ENCODE data around the gene SLC7A6.
A peak's percentile ranks its signal among the peaks of the same experiment; 100 is the strongest.
"Not testable (repeated sequence)": the region's sequence is repeated elsewhere in the genome, so short reads cannot be mapped to it uniquely, and the experiment has no call there.

The SLC7A6 gene

DNA sequence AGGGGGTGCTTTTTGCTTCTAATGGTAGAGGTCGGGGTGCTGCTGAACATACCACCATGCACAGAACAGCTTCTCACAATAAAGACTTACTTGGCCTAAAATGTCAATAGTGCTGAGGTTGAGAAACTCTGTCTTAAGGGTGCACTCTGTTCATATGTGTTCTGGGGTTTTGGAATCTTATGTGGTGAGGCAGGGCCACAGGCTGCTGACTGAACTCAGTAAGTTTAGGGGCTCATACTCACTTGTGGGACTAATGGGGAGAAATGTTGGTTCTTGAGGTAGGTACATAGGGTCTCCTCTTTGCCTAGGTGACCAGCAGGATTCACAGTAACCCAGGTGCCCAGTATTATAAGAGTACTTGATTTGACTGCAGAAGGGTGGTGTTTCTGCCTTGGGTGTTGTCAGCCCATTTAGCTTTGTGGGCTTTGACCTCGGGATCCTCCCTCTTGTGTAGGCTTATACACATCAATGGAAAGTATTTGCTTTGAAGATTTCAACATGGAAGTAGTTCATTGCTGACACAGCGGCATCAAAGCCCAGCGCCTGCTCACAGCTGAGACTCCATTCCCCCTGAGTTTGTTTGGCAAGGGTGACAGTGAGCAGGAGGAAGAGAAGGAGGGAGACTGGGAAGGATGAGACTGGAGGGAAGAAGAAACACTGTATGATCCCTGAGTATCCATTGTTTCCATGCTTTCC, 17.2 kb downstream of the SLC7A6 start:
- DNase-seq: no peak

DNA sequence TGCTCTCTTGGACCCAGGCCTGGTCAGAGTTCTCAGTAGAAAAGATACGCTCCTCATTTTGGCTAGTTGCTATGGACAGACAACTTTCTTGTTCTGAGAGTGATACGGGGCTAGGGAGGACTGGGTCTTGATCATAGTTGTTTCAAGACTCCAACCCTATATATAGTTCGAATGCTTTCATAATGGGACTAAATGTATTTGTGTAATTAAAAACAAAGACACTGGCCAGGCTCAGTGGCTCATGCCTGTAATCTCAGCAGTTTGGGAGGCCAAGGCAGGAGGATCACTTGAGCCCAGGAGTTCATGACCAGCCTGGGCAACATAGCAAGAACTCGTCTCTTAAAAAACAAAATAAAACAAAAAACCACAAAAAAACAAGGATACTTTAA, 17.7 kb downstream of the SLC7A6 start:
- DNase-seq: no peak

DNA sequence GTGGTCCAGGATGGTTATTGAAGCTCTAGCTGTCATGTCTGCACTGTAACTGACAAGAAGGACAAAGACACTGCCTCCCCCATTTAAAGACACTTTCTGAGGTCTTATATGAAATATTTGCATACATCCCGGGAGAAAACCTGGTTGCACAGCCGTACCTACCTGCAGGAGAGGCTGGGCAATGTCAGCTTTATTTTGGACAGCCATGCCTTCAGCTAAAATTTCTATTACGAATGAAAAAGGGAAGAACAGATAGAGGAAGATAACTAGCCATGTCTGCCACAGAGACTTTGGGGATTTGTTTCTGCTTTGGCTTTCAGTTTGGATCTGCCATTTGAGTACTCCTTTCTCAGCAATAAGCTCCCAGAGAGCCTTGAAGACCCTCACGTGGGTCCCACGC, 19.0 kb downstream of the SLC7A6 start:
- no peak for DNase-seq

DNA sequence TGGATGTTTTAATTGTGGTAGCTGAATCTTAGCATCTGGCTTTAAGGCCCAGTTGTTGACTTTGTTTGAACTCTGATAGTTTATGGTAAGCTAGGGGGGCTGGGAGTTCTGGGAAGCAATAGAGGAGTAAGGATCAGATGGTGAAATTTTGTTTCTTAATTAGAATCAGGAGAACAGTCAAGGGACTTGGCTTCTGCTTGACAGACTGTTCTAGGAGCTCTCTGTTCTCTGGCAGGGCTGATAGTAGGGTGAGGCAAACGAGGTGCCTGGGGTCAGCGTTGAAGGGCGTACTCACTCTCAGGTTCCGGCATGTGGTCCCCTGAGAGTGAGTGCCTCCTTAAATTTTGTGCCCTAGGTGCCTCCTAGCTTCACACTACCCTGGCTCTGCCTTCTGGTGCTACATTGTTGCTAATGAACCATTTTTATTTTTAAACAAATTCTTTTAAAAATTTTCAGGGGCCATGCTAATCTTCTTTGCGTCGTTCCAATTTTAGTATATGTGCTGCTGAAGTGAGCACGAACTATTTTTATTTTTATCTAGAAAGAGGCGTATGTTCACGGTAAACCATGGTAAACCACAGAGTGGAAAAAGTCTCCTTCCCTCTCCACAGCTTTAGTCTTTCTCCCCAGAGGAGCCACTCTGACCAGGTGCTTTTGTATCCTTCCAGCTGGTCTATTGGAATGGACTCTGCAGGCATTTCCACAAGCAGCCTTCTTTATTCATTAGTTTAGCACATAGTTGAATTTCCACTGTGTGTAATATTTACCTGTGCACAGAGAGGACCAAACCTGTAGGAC, 19.7 kb downstream of the SLC7A6 start:
- no peak for DNase-seq

GRCh38 chr16:68284847-68285246, 20.5 kb downstream of the SLC7A6 start:
- no peak for DNase-seq

GRCh38 chr16:68285683-68286082, 21.4 kb downstream of the SLC7A6 start:
- no peak for DNase-seq

- DNase-seq: no peak
These were observed 22.1 kb downstream of the SLC7A6 start for GRCh38 chr16:68286153-68287074.

- DNase-seq: no peak
These were observed 23.2 kb downstream of the SLC7A6 start for GRCh38 chr16:68287276-68288251.

DNA sequence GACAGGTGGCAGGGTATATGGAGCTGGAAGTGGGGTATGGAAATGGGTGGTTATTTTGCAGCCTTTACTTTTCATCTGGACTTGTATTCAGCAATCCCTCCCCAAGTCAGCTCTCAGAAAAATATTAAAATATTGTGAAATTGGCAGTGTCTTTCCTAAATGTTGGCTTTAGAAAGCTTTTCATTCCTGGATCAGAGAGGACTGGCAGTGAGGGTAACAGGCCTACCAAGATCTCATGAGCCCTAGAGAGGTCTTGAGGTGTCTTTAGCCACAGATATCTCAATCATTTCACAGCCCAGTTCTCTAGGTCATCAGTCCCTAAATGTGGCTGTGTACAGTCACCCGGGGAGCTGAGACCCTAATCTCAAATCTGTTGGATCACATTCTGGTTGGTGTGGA, 23.9 kb downstream of the SLC7A6 start:
- DNase-seq: no peak

- DNase-seq: not testable (repeated sequence)
These were observed 24.5 kb downstream of the SLC7A6 start for GRCh38 chr16:68288796-68289195.

DNA sequence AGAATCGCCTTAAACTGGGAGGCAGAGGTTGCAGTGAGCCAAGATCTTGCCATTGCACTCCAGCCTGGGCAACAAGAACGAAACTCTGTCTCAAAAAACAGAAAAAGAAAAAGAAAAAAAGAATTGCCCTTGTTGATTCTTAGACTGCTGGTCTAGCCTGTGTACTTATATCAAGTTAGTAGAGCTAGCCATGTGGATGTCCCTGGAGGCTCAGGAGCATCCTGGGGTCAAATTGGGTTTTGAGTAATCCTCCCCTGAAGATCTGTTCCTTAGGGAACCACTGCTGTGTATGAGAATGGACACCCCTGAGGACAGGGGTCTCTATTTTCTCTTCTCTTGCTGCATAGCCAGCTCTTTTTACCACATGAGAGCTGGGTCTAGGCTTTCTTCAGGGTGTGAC, 24.9 kb downstream of the SLC7A6 start:
- no peak for DNase-seq

DNA sequence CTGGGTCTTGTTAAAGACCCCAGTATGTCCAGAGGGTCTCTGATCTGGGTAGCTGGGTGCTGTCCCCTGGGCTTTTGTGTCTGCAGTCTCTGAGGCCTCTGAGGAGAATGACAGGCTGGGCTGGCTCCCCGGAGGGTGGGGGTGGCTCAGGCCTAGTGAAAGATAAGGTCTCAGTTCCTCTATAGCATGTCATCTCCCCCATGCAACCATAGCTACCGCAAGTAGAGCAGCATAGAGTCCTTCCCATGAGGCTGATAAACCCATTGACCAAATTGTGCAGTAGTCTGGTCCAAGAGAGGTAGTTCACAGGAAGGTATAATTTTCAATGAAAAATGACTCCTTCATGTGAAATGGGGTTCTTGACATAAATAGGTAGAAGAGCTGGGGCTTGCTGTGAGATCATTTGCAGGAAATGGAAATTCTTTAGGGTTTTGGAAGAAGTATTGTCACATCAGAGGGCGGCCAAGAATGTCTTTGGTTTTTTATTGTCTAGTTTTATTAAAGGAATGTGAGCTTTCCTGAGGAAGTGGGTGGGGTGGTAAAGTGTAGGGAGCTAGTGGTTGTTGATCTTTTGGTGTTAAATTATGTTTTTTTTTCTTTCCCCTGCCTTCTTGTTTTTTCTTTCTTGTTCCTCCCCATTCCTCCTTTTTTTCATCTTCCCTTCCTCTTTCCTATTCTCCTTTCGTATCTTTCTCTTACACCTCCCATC, 25.4 kb downstream of the SLC7A6 start:
- DNase-seq: peak in 3 of 56 donors; percentile 8 to 26 (median 12)

- no peak for DNase-seq
These were observed 26.1 kb downstream of the SLC7A6 start for GRCh38 chr16:68290450-68290849.

- no peak for DNase-seq
These were observed 26.9 kb downstream of the SLC7A6 start for GRCh38 chr16:68291227-68291626.

DNA sequence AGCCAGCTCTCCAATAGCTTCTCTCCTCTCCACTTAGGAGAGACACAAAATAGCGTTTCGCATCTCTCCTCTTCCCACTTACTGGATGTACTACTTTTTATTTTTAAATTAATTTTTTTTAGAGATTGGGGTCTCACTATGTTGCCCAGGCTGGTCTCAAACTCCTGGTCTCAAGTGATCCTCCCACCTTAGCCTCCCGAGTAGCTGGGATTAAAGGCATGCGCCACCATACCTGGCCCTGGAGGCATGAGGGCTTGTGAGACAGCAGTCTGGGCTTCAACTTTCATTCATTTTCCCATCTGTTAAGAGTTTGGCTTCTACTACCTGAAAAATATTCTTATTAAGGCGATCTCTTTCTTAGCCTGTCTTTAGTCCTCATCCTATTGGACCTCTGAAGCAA, 28.1 kb downstream of the SLC7A6 start:
- DNase-seq: no peak

GRCh38 chr16:68296291-68296690, 32.0 kb downstream of the SLC7A6 start:
- DNase-seq: no peak

GRCh38 chr16:68296693-68297092, 32.4 kb downstream of the SLC7A6 start:
- DNase-seq: peak in 3 of 56 donors; percentile 10 to 21 (median 11)

DNA sequence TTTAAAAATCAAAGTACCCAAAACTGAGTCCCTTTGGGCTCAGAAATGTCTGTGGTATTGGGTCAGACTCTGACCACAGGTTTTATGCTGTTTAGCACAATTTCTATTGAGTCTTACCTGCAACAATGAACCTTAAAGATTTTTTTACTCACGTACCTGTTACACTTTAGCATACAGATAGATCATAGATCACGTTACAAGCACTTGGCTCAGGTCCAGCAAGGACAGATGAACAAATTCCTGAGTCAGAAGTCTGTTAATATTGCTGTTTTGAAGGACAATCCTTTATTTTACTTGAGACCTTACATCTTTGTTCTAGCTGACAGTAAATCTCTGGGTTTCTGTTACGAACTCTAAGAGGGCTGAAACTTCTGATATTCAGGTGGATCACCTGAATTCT, 33.6 kb downstream of the SLC7A6 start:
- DNase-seq: no peak

DNA sequence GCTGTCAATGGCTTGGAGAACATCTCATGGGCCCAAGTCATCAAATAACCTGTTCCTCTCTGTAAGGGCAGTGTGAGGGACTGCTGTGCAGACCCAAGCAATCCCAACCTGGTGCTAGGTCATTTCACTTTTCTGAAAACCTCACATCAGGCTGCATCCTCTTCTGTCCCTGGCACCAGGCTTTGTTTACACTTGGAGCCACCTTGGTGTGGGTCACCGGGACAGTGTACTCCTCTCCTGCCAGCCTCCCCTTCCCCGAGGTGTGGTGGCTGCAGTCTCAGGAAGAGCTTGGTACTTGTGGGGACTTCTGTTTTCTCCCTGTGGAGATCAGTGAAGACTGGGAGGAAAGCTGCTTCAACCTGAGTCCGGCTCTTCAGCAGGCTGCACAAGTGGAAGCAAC, 34.0 kb downstream of the SLC7A6 start:
- no peak for DNase-seq

Data from nucleus accumbens (tissue), 56 donors.